ENCODE results near the gene RMDN2.
"Not testable (repeated sequence)": the region's sequence is repeated elsewhere in the genome, so short reads cannot be mapped to it uniquely, and the experiment has no call there.

RMDN2 gene

DNA sequence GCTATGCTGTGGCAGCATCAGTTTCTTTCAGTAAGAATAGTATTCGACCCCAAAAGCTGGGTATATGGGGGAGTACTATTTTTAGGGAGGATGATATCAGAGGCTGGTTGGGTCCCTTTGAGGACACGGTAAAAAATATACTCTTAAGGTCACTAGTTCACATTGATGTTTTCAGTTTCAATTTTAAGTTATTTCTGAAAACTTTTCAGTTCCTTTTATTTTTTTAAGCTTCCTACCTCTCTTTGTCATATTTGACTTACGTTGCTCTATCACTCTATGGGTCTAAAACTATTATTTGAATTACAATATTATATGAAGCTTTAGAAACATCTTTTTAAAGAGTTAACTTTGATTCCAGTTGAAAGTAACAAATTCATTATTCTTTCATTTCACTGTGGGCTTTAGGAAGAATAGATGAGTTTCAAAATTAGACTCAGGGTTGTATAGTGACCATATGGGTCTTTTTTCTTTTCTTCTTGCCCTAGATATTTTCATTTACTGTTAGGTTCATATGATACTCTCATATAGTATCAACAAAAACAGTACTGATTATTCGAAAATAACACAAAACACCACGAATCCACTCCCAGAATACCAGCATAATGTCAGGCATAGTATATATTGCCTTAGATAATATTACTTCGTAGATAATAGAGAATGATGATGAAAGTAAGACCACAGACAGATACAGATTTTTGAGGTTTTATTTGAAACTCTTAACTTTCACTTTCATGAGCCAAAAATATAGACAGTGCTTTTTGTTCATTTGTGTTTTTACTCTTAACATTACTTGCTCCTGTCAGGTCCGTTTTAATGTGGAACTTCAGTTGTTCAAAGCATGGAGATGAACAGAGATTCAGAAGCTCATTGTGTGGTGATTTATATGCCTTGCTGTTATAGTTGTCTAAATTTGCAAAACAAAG is 9.8 kb downstream of the RMDN2 start:
- CTCF ChIA-PET: interaction anchor here (0.7 to 1.3 kb wide), 2 partner anchors 46 to 340 kb away, joined by 3 read pairs; no protein-coding TSS in a partner anchor
- POLR2A ChIA-PET: no interaction called here
- DNase-seq (ENCODE audit: extremely low spot score): peak; percentile 70
- TF ChIP-seq, protein P1, sequence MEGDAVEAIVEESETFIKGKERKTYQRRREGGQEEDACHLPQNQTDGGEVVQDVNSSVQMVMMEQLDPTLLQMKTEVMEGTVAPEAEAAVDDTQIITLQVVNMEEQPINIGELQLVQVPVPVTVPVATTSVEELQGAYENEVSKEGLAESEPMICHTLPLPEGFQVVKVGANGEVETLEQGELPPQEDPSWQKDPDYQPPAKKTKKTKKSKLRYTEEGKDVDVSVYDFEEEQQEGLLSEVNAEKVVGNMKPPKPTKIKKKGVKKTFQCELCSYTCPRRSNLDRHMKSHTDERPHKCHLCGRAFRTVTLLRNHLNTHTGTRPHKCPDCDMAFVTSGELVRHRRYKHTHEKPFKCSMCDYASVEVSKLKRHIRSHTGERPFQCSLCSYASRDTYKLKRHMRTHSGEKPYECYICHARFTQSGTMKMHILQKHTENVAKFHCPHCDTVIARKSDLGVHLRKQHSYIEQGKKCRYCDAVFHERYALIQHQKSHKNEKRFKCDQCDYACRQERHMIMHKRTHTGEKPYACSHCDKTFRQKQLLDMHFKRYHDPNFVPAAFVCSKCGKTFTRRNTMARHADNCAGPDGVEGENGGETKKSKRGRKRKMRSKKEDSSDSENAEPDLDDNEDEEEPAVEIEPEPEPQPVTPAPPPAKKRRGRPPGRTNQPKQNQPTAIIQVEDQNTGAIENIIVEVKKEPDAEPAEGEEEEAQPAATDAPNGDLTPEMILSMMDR (IDR thresholded peaks at IDR 0.05; ENCODE audit: control extremely low read depth, extremely low read depth, low read depth, missing control alignments): no peak

DNA sequence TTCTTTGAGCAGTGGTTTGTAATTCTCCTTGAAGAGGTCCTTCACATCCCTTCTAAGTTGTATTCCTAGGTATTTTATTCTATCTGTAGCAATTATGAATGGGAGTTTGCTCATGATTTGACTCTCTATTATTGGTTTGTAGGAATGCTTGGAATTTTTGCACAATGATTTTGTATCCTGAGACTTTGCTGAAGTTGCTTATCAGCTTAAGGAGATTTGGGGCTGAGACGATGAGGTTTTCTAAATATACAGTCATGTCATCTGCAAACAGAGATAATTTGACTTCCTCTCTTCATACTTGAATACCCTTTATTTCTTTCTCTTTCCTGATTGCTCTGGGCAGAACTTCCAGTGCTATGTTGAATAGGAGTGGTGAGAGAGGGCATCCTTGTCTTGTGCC is 12.5 kb downstream of the RMDN2 start:
- CTCF ChIA-PET: interaction anchor here (1.9 kb wide), 1 partner anchor 39 kb away, joined by 4 read pairs; no protein-coding TSS in a partner anchor
- DNase-seq (ENCODE audit: extremely low spot score); POLR2A ChIA-PET: not testable (repeated sequence)

DNA sequence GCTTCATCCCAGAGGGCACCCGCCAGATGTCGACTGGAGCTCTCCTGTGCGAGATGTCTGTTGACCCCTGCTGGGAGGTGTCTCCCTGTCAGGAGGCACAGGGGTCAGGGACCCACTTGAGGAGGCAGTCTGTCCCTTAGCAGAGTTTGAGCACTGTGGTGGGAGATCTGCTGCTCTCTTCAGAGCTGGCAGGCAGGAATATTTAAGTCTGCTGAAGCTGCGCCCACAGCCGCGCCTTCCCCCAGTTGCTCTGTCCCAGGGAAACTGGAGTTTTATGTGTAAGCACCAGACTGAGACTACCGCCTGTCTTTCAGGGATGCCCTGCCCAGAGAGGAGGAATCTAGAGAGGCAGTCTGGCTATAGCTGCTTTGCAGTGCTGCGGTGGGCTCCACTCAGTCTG is 16.2 kb downstream of the RMDN2 start:
- POLR2A ChIA-PET; DNase-seq (ENCODE audit: extremely low spot score): not testable (repeated sequence)
- CTCF ChIA-PET: interaction anchor here (1.0 to 1.4 kb wide), 2 partner anchors 11 to 135 kb away, joined by 3 read pairs; no protein-coding TSS in a partner anchor

DNA sequence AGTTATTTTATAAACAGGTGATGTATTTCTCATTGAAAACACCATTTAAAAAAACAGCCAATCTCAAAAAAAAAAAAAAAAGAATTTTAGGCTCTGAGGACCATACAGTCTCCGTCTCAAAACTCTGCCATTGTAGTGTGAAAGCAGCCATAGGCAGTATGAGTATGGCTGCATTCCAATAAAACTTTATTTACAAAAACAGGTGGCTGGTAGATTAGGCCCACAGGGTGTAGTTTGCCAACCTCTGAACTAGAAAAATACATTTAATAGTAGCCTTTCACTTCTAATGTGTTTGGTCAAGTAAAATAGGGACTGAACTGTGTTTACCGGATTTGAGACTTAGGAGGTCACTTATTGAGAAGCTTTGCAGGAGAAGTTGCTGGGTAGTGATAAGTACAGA is 19.2 kb downstream of the RMDN2 start:
- CTCF ChIA-PET: no interaction called here
- POLR2A ChIA-PET: no interaction called here
- TF ChIP-seq, protein P1 (IDR thresholded peaks at IDR 0.05; ENCODE audit: control extremely low read depth, extremely low read depth, low read depth, missing control alignments): no peak
- no peak for DNase-seq (ENCODE audit: extremely low spot score)

DNA sequence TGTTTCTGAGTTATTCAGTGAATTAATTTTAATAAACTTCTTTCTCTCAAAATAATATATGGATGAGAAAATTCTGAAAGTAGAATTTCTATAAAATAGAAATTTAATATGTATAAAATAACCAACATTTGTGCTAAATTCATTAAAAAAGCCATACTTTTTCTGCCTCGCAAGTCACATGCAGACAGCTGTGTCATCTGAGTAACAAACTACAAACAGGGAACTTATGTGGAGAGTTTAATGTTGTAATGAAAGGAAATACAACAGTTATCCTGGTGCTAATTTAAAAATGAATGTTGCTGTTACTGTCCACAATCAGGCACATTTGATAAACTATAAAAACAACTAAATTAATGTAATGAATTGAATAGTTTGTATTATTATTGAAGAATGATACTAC is 22.2 kb downstream of the RMDN2 start:
- POLR2A ChIA-PET: no interaction called here
- no peak for DNase-seq (ENCODE audit: extremely low spot score)
- TF ChIP-seq, protein P1 (IDR thresholded peaks at IDR 0.05; ENCODE audit: control extremely low read depth, extremely low read depth, low read depth, missing control alignments): no peak
- CTCF ChIA-PET: interaction anchor here (1.3 kb wide), 1 partner anchor 327 kb away, joined by 3 read pairs; no protein-coding TSS in a partner anchor

DNA sequence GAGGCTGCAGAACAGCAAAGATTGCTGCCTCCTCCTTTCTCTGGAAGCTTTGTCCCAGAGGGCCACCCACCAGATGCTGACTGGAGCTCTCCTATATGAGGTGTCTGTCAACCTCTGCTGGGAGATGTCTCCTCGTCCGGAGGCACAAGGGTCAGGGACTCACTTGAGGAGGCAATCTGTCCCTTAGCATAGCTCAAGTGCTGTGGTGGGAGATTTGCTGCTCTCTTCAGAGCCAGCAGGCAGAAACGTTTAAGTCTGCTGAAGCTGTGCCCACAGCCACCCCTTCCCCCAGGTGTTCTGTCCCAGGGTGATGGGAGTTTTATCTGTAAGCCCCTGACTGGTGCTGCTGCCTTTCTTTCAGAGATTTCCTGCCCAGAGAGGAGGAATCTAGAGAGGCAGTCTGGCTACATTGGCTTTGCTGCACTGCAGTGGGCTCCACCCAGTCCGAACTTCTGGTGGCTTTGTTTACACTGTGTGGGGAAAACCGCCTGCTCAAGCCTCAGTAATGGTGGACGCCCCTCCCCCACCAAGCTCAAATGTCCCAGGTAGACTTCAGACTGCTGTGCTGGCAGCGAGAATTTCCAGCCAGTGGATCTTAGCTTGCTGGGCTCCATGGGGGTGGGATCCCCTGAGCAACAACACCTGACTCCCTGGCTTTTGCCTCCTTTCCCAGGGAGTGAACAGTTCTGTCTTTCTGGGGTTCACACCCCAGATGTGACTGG is 37.1 kb downstream of the RMDN2 start:
- CTCF ChIA-PET: interaction anchor here (1.0 to 2.2 kb wide), 2 partner anchors 12 kb away, joined by 4 to 5 read pairs; no protein-coding TSS in a partner anchor
- POLR2A ChIA-PET; DNase-seq (ENCODE audit: extremely low spot score): not testable (repeated sequence)

DNA sequence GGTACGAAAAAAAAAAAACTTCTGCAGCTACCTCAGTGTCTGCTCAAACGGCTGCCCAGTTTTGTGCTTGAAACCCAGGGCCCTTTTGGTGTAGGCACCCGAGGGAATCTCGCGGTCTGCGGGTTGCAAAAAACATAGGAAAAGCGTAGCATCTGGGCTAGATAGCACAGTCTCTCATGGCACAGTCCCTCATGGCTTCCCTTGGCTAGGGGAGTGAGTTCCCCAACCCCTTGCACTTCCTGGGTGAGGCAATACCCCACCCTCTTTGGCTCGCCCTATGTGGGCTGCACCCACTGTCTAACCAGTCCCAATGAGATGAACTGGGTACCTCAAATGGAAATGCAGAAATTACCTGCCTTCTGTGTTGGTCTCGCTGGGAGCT is 37.6 kb downstream of the RMDN2 start:
- CTCF ChIA-PET: interaction anchor here (1.0 to 2.2 kb wide), 2 partner anchors 12 kb away, joined by 4 to 5 read pairs; no protein-coding TSS in a partner anchor
- POLR2A ChIA-PET: not testable (repeated sequence)

DNA sequence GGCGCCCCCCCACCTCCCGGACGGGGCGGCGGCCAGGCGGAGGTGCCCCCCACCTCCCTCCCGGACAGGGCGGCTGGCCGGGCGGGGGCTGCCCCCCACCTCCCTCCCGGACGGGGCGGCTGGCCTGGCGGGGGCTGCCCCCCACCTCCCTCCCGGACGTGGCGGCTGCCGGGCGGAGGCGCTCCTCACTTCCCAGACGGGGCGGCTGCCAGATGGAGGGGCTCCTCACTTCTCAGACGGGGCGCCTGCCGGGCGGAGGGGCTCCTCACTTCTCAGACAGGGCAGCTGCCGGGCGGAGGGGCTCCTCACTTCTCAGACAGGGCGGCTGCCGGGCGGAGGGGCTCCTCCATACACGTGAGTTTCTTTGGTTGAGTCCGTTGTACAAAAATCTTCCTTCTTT is 38.8 kb downstream of the RMDN2 start:
- DNase-seq (ENCODE audit: extremely low spot score); CTCF ChIA-PET: not testable (repeated sequence)

More for the DNA sequence above, 37.6 kb downstream of the RMDN2 start:
- DNase-seq (ENCODE audit: extremely low spot score): not testable (repeated sequence)

DNA sequence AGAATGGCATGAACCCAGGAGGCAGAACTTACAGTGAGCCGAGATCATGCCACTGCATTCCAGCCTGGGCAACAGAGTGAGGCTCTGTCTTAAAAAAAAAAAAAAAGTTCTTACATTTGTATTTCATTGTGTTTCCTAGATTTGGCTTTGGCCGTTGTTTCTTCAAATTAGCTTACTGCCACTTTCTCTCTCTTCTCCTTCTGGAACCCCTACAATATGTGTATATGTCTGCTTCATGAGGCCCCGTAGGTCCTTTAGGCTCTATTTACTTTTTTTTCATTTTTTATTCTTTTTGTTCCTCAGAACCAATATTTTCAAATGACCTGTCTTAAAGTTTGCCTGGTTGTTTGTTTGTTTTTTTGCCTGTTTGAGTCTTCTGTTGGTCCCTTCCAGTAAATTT is 41.2 kb downstream of the RMDN2 start:
- TF ChIP-seq, protein P1 (IDR thresholded peaks at IDR 0.05; ENCODE audit: control extremely low read depth, extremely low read depth, low read depth, missing control alignments): no peak
- no peak for DNase-seq (ENCODE audit: extremely low spot score)
- CTCF ChIA-PET: interaction anchor here (1.0 kb wide), 1 partner anchor 148 kb away, joined by 3 read pairs; no protein-coding TSS in a partner anchor
- POLR2A ChIA-PET: no interaction called here

More for the DNA sequence above, 38.8 kb downstream of the RMDN2 start:
- POLR2A ChIA-PET: not testable (repeated sequence)

Measured in GM10248 (cell line).